ENCODE results near the gene EYA4. TPM values are rescaled to one million over a fixed set of nuclear protein-coding genes. Genes with fewer than 3 reads are reported as not detected.

The EYA4 gene
- total RNA-seq, 2 donors from 2014 or later, result 0.11 to 0.26 TPM

- TF ChIP-seq CTCF (conservative IDR thresholded peaks at IDR 0.05), result no peak
- no peak overlapping the region for H3K4me3 ChIP-seq (ENCODE audit: low read length)
- H3K9me3 ChIP-seq (ENCODE audit: control insufficient read depth, low read length), result no peaks in the 10 kb centered on the region
- no peaks in the 10 kb centered on the region for H3K36me3 ChIP-seq (ENCODE audit: control insufficient read depth, insufficient read depth, low read length)
- Mint-ChIP-seq H3K27ac (no peak overlapping the region), H3K9me3 (no peaks in the 10 kb centered on the region), H3K27me3 (ENCODE audit: insufficient read depth) (no peaks in the 10 kb centered on the region), H3K36me3 (ENCODE audit: low read depth) (no peaks in the 10 kb centered on the region), H3K4me1 (no peaks in the 10 kb centered on the region), H3K4me3 (no peak overlapping the region)
- no peak overlapping the region for H3K27ac ChIP-seq (ENCODE audit: low read depth, low read length)
- no peaks in the 10 kb centered on the region for H3K27me3 ChIP-seq (ENCODE audit: control insufficient read depth, insufficient read depth, low read length, poor library complexity, severe bottlenecking)
- H3K4me1 ChIP-seq (ENCODE audit: control insufficient read depth, insufficient read depth, low read length), result no peaks in the 10 kb centered on the region
- 71 to 91% methylated on average over 1 of the region's 1 CpG for WGBS, 2 experiments (ENCODE audit: insufficient coverage in 1 of 2, insufficient read length in 1 of 2)
- H3K9ac ChIP-seq (ENCODE audit: extremely low read depth, low read length, poor library complexity, severe bottlenecking), result no peak overlapping the region
- no peak for DNase-seq
Measured at GRCh38 chr6:133380047-133380446, 138.9 kb downstream of the EYA4 start.

- WGBS, 2 experiments (ENCODE audit: insufficient coverage in 1 of 2, insufficient read length in 1 of 2), result 81 to 83% methylated on average over 1 to 3 of the region's 3 CpGs
- no peak overlapping the region for H3K27ac Mint-ChIP-seq
Measured at GRCh38 chr6:133380723-133381122, 139.6 kb downstream of the EYA4 start.

GRCh38 chr6:133388731-133389130 is 147.6 kb downstream of the EYA4 start:
- Mint-ChIP-seq H3K9me3 (no peaks in the 10 kb centered on the region), H3K4me1 (peaks cover 26% of the 10 kb centered on the region), H3K36me3 (ENCODE audit: low read depth) (no peaks in the 10 kb centered on the region), H3K4me3 (no peak overlapping the region), H3K27ac (no peak overlapping the region), H3K27me3 (ENCODE audit: insufficient read depth) (no peaks in the 10 kb centered on the region)
- no peaks in the 10 kb centered on the region for H3K27me3 ChIP-seq (ENCODE audit: control insufficient read depth, insufficient read depth, low read length, poor library complexity, severe bottlenecking)
- no peak overlapping the region for H3K9ac ChIP-seq (ENCODE audit: extremely low read depth, low read length, poor library complexity, severe bottlenecking)
- TF ChIP-seq CTCF (conservative IDR thresholded peaks at IDR 0.05), result no peak
- no peak overlapping the region for H3K27ac ChIP-seq (ENCODE audit: low read depth, low read length)
- no peaks in the 10 kb centered on the region for H3K36me3 ChIP-seq (ENCODE audit: control insufficient read depth, insufficient read depth, low read length)
- H3K4me3 ChIP-seq (ENCODE audit: low read length), result no peak overlapping the region
- H3K9me3 ChIP-seq (ENCODE audit: control insufficient read depth, low read length), result no peaks in the 10 kb centered on the region
- 95 to 96% methylated on average over 6 of the region's 6 CpGs for WGBS, 2 experiments (ENCODE audit: insufficient coverage in 1 of 2, insufficient read length in 1 of 2)
- no peaks in the 10 kb centered on the region for H3K4me1 ChIP-seq (ENCODE audit: control insufficient read depth, insufficient read depth, low read length)
- no peak for DNase-seq

More at GRCh38 chr6:133380723-133381122, 139.6 kb downstream of the EYA4 start:
- H3K9me3 Mint-ChIP-seq, result no peaks in the 10 kb centered on the region
- Histone ChIP-seq H3K9ac (ENCODE audit: extremely low read depth, low read length, poor library complexity, severe bottlenecking) (no peak overlapping the region), H3K4me3 (ENCODE audit: low read length) (no peak overlapping the region), H3K36me3 (ENCODE audit: control insufficient read depth, insufficient read depth, low read length) (no peaks in the 10 kb centered on the region), H3K27me3 (ENCODE audit: control insufficient read depth, insufficient read depth, low read length, poor library complexity, severe bottlenecking) (no peaks in the 10 kb centered on the region), H3K27ac (ENCODE audit: low read depth, low read length) (no peak overlapping the region), H3K9me3 (ENCODE audit: control insufficient read depth, low read length) (no peaks in the 10 kb centered on the region), H3K4me1 (ENCODE audit: control insufficient read depth, insufficient read depth, low read length) (no peaks in the 10 kb centered on the region)
- no peak for DNase-seq
- no peak for TF ChIP-seq CTCF (conservative IDR thresholded peaks at IDR 0.05)
- no peaks in the 10 kb centered on the region for H3K27me3 Mint-ChIP-seq (ENCODE audit: insufficient read depth)
- no peaks in the 10 kb centered on the region for H3K36me3 Mint-ChIP-seq (ENCODE audit: low read depth)
- H3K4me3 Mint-ChIP-seq, result no peak overlapping the region
- no peaks in the 10 kb centered on the region for H3K4me1 Mint-ChIP-seq

Data from endodermal cell (in vitro differentiated cells).